Transverse colon (tissue), 4 donors: ENCODE results near the gene CRELD2. TPM values are rescaled to one million over a fixed set of nuclear protein-coding genes. Genes with fewer than 3 reads are reported as not detected.

ENCODE experiments used
- DNase-seq: peaks from one replicate; pipeline ENCODE4 v3.0.0-alpha.2; 2019
- H3K27ac ChIP-seq, 4 donors: fragments of 200-600 bp; sonication (generic); 2 replicates each; pipeline ENCODE4 v1.5.1; 2016 to 2018; ENCODE audit warnings: inconsistent platforms in 4 of 4
- H3K27me3 ChIP-seq: fragments of 200-600 bp; sonication (generic); 2 replicates; pipeline ENCODE4 v1.5.1; 2017; ENCODE audit warnings: inconsistent platforms
- H3K36me3 ChIP-seq, 4 donors: fragments of 200-600 bp; sonication (generic); 2 replicates each; pipeline ENCODE4 v1.5.1; 2017 to 2019; ENCODE audit warnings: inconsistent platforms in 4 of 4
- H3K4me1 ChIP-seq, 4 donors: fragments of 200-600 bp; sonication (generic); 2 replicates each; pipeline ENCODE4 v1.5.1; 2017 to 2020; ENCODE audit warnings: inconsistent platforms in 4 of 4
- H3K4me3 ChIP-seq, 4 donors: fragments of 200-600 bp; sonication (generic); 1 replicate in 1 of 4; 2 replicates in 3 of 4; pipeline versions ENCODE4 v1.5.1 to v1.6.1; 2017 to 2019; ENCODE audit warnings: inconsistent platforms in 4 of 4
- H3K9me3 ChIP-seq, 2 donors: fragments of 200-600 bp; sonication (generic); 2 replicates each; pipeline ENCODE4 v1.5.1; 2017 to 2019; ENCODE audit warnings: inconsistent platforms in 2 of 2
- EP300 ChIP-seq: sonication (generic); formaldehyde crosslinking; IDR thresholded peaks from one replicate; pipeline ENCODE4 v1.6.1; 2017; ENCODE audit warnings: antibody characterized with exemption, low read depth
- POLR2A ChIP-seq: fragments of 450-650 bp; IDR thresholded peaks from one replicate; pipeline ENCODE4 v1.6.1; 2016; ENCODE audit warnings: antibody characterized with exemption, mild to moderate bottlenecking, moderate library complexity
- POLR2AphosphoS5 ChIP-seq, 3 donors: sonication (generic); formaldehyde crosslinking; IDR thresholded peaks; one replicate each; pipeline ENCODE4 v1.6.1; 2016; ENCODE audit warnings: antibody characterized with exemption in 3 of 3
- WGBS, 2 donors: methylation state at CpG; one replicate each; pipeline ENCODE4 v1.1.5; 2018; ENCODE audit warnings: low coverage in 1 of 2; 5-methylcytosine and 5-hydroxymethylcytosine counted together
- in situ Hi-C, 4 donors: fragments of 200-750 bp; cut with MboI; loops; one replicate each; pipeline versions ENCODE4 v1.15.0 to v1.15.1; 2017; ENCODE audit warnings: low sequenced_read_pairs in 3 of 4, low pct_ligation_motif_present in 1 of 4, low pct_unique_long_range_greater_than_20kb in 1 of 4
- intact Hi-C: fragments of 100-400 bp; cut with DNase I; formaldehyde crosslinking; loops from one replicate; pipeline ENCODE4 v1.15.1; 2023; ENCODE audit warnings: low total_unique reads
- total RNA-seq, 4 donors: library from RNA; depleted of rRNA; stranded (reverse); fragments of >200 nt; gene quantifications; one replicate each; pipeline ENCODE4 v1.1.0, GENCODE V29; 2016
- TF ChIP-seq, protein P1 (sequence below), 5 experiments: fragments of 200-600 bp in 3 of 5; fragments of 450-650 bp in 2 of 5; sonication (generic) in 3 of 5; IDR thresholded peaks; 1 replicate in 2 of 5; 2 replicates in 3 of 5; pipeline ENCODE4 v1.5.1; 2016 to 2017; ENCODE audit warnings: antibody characterized with exemption in 5 of 5, inconsistent platforms in 3 of 5, mild to moderate bottlenecking in 2 of 5, moderate library complexity in 1 of 5

The CRELD2 gene
- total RNA-seq, 4 donors from 2014 or later, result 31.0 to 37.9 (median 36.4) TPM

DNA sequence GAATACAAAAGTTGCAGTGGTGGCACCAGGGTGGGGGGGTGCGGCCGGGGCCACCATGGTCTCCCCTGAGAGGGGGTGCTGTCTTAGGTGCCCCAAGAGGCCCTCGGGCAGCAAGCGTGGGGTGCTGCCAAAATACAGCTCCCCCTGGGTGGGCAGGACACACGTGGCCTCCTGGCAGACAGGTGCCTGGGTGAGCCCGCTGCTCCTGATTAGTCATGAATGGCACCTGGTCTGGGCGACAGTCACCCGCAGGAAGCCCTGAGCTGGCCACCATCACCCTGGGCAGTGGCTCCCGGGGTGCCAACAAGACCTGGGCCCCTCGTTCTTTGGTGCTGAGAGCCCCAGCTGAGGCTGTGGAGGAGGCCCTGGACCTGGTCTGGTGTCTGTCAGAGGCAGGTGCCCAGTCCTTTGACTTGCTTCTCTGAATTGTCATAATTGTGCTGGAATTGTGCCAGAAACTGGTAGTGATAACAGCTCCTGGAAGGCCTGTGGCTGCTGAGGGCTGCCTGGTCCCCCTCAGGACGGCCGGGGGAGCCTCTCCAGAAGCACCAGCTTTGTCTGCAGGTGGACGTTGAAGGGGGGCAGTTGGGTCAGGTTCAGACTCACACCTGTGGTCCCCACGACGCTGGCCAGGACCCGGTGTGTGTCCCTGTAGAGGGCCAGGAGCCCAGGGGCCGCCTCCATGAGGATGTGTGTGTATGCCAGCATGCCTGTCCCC is 15.0 kb upstream of the CRELD2 start:
- in situ Hi-C loops, result no loop called here
- DNase-seq, result no peak
- Histone ChIP-seq H3K4me1 (no peaks in the 10 kb centered on the region), H3K4me3 (no peak overlapping the region), H3K27ac (no peak overlapping the region), H3K9me3 (no peaks in the 10 kb centered on the region), H3K36me3 (peaks cover 0 to 18% (median 10%) of the 10 kb centered on the region in 4 donors), H3K27me3 (no peaks in the 10 kb centered on the region)
- intact Hi-C loops, result no loop called here
- TF ChIP-seq POLR2AphosphoS5 (IDR thresholded peaks at IDR 0.05), result no peak
- WGBS, 2 donors, result 94% methylated on average over 11 of the region's 17 CpGs; no CpG with 5 or more reads in 1 of the 2 donors

DNA sequence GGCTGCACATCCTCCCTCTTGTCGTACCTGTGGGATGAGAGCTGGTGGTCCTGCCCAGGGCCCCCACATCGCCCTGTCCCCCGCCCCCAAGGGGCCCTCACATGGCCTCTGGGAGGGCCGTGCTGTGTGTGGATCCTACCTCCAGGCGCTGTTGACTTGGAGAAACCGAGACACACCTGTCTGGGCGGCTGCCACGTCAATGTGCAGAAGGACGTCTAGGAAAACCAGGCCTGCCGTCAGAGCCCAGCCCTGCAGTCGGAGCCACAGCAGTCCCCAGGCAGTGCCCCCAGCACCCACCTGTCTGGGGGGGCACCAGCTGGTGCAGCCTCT is 14.4 kb upstream of the CRELD2 start:
- no peak overlapping the region for H3K4me3 ChIP-seq
- H3K9me3 ChIP-seq, result no peaks in the 10 kb centered on the region
- intact Hi-C loops, result no loop called here
- TF ChIP-seq POLR2A (no peak), EP300 (no peak), POLR2AphosphoS5 (IDR thresholded peaks at IDR 0.05) (no peak)
- TF ChIP-seq, protein P1, sequence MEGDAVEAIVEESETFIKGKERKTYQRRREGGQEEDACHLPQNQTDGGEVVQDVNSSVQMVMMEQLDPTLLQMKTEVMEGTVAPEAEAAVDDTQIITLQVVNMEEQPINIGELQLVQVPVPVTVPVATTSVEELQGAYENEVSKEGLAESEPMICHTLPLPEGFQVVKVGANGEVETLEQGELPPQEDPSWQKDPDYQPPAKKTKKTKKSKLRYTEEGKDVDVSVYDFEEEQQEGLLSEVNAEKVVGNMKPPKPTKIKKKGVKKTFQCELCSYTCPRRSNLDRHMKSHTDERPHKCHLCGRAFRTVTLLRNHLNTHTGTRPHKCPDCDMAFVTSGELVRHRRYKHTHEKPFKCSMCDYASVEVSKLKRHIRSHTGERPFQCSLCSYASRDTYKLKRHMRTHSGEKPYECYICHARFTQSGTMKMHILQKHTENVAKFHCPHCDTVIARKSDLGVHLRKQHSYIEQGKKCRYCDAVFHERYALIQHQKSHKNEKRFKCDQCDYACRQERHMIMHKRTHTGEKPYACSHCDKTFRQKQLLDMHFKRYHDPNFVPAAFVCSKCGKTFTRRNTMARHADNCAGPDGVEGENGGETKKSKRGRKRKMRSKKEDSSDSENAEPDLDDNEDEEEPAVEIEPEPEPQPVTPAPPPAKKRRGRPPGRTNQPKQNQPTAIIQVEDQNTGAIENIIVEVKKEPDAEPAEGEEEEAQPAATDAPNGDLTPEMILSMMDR (IDR thresholded peaks at IDR 0.05), result no peak
- 93% methylated on average over 10 of the region's 11 CpGs; no CpG with 5 or more reads in 1 of the 2 donors for WGBS, 2 donors
- DNase-seq, result no peak
- in situ Hi-C loops, result no loop called here
- H3K36me3 ChIP-seq, result peaks cover 0 to 19% (median 11%) of the 10 kb centered on the region in 4 donors
- no peaks in the 10 kb centered on the region for H3K27me3 ChIP-seq
- H3K27ac ChIP-seq, result no peak overlapping the region
- no peaks in the 10 kb centered on the region for H3K4me1 ChIP-seq

DNA sequence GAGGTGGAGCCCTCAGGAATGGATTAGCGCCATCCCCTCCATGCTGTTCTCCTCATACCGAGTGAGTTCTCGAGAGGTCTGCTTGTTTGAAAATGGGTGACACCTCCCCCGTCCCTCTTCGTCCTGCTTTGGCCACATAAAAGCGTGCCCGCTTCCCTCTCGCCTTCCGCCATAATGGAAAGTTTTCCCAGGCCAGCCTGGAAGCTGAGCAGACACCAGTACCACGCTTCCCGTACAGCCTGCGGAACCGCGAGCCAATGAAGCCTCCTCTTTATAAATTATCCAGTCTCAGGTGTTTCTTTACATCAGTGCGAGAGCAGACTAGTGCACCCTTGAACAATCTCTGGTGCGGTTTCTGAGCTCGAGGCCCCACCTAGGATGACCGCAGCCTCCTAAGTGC is 13.0 kb upstream of the CRELD2 start:
- no peak for TF ChIP-seq POLR2AphosphoS5 (IDR thresholded peaks at IDR 0.05)
- TF ChIP-seq POLR2A, result no peak
- no peak for TF ChIP-seq EP300
- TF ChIP-seq, protein P1 (IDR thresholded peaks at IDR 0.05), result no peak
- H3K36me3 ChIP-seq, result peaks cover 0 to 21% (median 11%) of the 10 kb centered on the region in 4 donors
- H3K4me1 ChIP-seq, result no peaks in the 10 kb centered on the region
- H3K27ac ChIP-seq, result no peak overlapping the region
- no peaks in the 10 kb centered on the region for H3K9me3 ChIP-seq
- H3K4me3 ChIP-seq, result no peak overlapping the region
- H3K27me3 ChIP-seq, result no peaks in the 10 kb centered on the region
- in situ Hi-C loops, result no loop called here
- no peak for DNase-seq
- intact Hi-C loops, result no loop called here
- WGBS, 2 donors, result 92 to 95% methylated on average over 5 to 18 of the region's 18 CpGs

DNA sequence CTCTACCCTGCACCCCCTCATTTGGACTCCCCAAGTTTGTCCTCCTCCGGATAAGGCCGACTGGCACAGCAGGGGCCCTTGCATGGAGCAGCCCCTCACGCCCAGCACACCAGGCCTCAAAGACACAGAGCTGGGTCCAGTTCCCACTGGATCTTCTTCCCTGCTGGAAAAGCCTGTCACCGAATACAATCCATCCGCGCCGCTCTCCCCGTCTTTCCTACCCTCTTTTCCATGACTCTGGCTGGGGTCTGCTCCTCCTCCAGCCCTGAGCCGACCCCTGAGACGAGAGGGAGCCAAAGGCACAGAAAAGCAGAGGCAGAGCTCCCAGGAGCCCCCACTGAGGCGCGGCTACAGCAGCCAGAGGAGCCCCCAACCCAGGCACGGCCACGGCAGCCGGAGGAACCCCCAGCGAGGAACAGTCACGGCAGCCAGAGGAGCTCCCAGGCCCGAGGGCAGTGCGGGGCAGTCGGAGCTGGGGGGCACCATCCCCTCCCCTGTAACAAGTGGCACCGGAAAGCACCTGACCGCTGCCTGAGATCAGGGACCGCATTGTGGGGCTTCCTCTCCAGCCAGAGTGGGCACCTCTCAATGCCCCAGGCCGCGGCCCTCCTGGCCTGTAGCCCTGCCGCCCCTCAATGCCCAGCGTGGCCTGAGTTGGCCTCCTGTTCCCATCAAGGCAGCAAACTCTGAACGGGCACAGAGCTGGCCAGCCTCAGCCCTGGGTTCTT is 12.2 kb upstream of the CRELD2 start:
- no peaks in the 10 kb centered on the region for H3K27me3 ChIP-seq
- peaks cover 0 to 21% (median 11%) of the 10 kb centered on the region in 4 donors for H3K36me3 ChIP-seq
- no peaks in the 10 kb centered on the region for H3K9me3 ChIP-seq
- no peaks in the 10 kb centered on the region for H3K4me1 ChIP-seq
- intact Hi-C loops, result no loop called here
- no peak for TF ChIP-seq POLR2AphosphoS5 (IDR thresholded peaks at IDR 0.05)
- no peak for TF ChIP-seq POLR2A
- no peak for TF ChIP-seq EP300
- TF ChIP-seq, protein P1 (IDR thresholded peaks at IDR 0.05), result no peak
- WGBS, 2 donors, result 94% methylated on average over 25 of the region's 28 CpGs; no CpG with 5 or more reads in 1 of the 2 donors
- no peak overlapping the region for H3K27ac ChIP-seq
- no peak overlapping the region for H3K4me3 ChIP-seq
- no peak for DNase-seq
- in situ Hi-C loops, result no loop called here
